ENCODE results near the gene ETNK1. TPM values are rescaled to one million over a fixed set of nuclear protein-coding genes. Genes with fewer than 3 reads are reported as not detected.
"Not testable (repeated sequence)": the region's sequence is repeated elsewhere in the genome, so short reads cannot be mapped to it uniquely, and the experiment has no call there.

ETNK1 gene
- polyA plus RNA-seq, 1 of the 3 experiments (the other 2 are of a cell fraction): 7.9 TPM

DNA sequence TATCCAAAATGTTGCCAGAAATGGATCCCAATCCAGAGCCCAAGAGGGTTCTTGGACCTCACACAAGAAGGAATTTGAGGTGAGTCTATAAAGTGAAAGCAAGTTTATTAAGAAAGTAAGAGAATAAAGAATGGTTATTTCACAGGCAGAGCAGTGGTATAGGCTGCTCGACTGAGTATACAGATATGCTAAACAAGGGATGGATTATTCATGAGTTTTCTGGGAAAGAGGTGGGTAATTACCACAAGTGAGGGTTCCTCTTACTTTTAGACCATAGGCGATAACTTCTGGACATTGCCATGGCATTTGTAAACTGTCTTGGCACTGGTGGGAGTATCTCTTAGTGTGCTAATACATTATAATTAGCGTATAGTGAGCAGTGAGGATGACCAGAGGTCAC is 73.6 kb downstream of the ETNK1 start:
- H3F3A ChIP-seq (replicated peaks; ENCODE audit: insufficient read depth): no peaks in the 10 kb centered on the region
- 0 out of 2 replicates have a peak, but pooled peaks cover 2% of the 10 kb centered on the region for H3K9me2 ChIP-seq
- no peak overlapping the region for H3K27ac ChIP-seq (ENCODE audit: low read depth in 2 of 2, low read length in 1 of 2)
- CTCF ChIA-PET: interaction anchor here (1.0 to 1.1 kb wide), 2 partner anchors 10 to 14 kb away, joined by 3 read pairs; no protein-coding TSS in a partner anchor
- no peaks in the 10 kb centered on the region for H3K79me2 ChIP-seq (ENCODE audit: insufficient read depth)
- no peaks in the 10 kb centered on the region for H3K4me1 ChIP-seq (ENCODE audit: control insufficient read depth in 1 of 2, insufficient read depth in 2 of 2, low read depth in 1 of 2, low read length in 1 of 2)
- TF ChIP-seq, protein P1, sequence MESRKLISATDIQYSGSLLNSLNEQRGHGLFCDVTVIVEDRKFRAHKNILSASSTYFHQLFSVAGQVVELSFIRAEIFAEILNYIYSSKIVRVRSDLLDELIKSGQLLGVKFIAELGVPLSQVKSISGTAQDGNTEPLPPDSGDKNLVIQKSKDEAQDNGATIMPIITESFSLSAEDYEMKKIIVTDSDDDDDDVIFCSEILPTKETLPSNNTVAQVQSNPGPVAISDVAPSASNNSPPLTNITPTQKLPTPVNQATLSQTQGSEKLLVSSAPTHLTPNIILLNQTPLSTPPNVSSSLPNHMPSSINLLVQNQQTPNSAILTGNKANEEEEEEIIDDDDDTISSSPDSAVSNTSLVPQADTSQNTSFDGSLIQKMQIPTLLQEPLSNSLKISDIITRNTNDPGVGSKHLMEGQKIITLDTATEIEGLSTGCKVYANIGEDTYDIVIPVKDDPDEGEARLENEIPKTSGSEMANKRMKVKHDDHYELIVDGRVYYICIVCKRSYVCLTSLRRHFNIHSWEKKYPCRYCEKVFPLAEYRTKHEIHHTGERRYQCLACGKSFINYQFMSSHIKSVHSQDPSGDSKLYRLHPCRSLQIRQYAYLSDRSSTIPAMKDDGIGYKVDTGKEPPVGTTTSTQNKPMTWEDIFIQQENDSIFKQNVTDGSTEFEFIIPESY (IDR thresholded peaks at IDR 0.05; ENCODE audit: borderline replicate concordance, low read depth): no peak
- TF ChIP-seq NRF1 (IDR thresholded peaks at IDR 0.05; ENCODE audit: low read depth, low read length): no peak
- TF ChIP-seq MXI1 (IDR thresholded peaks at IDR 0.05; ENCODE audit: low read depth, low read length): no peak
- no peak for TF ChIP-seq ELF1 (IDR thresholded peaks at IDR 0.05)
- TF ChIP-seq CHD2 (IDR thresholded peaks at IDR 0.05; ENCODE audit: low read length, partially characterized antibody): no peak
- no peak for TF ChIP-seq RXRA (IDR thresholded peaks at IDR 0.05; ENCODE audit: borderline replicate concordance, low read depth)
- no peak for TF ChIP-seq JUND (IDR thresholded peaks at IDR 0.05)
- TF ChIP-seq, protein P2, sequence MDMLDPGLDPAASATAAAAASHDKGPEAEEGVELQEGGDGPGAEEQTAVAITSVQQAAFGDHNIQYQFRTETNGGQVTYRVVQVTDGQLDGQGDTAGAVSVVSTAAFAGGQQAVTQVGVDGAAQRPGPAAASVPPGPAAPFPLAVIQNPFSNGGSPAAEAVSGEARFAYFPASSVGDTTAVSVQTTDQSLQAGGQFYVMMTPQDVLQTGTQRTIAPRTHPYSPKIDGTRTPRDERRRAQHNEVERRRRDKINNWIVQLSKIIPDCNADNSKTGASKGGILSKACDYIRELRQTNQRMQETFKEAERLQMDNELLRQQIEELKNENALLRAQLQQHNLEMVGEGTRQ (IDR thresholded peaks at IDR 0.05; ENCODE audit: borderline replicate concordance, low read depth, low read length): no peak
- TF ChIP-seq, protein P3, sequence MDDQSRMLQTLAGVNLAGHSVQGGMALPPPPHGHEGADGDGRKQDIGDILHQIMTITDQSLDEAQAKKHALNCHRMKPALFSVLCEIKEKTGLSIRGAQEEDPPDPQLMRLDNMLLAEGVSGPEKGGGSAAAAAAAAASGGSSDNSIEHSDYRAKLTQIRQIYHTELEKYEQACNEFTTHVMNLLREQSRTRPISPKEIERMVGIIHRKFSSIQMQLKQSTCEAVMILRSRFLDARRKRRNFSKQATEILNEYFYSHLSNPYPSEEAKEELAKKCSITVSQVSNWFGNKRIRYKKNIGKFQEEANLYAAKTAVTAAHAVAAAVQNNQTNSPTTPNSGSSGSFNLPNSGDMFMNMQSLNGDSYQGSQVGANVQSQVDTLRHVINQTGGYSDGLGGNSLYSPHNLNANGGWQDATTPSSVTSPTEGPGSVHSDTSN (IDR thresholded peaks at IDR 0.05): no peak
- no peak for TF ChIP-seq YY1 (IDR thresholded peaks at IDR 0.05; ENCODE audit: low read depth)
- TF ChIP-seq FOXM1 (IDR thresholded peaks at IDR 0.05; ENCODE audit: low read depth): no peak
- no peak for TF ChIP-seq FOXJ3 (CRISPR knock-in tag; IDR thresholded peaks at IDR 0.05)
- TF ChIP-seq MEF2A (IDR thresholded peaks at IDR 0.05; ENCODE audit: borderline replicate concordance, low read depth): no peak
- TF ChIP-seq FOSL2 (IDR thresholded peaks at IDR 0.05; ENCODE audit: borderline replicate concordance, low read depth): no peak
- no peaks in the 10 kb centered on the region for H3K9me3 ChIP-seq
- H2AFZ ChIP-seq (ENCODE audit: low read depth): no peak overlapping the region
- H3K9ac ChIP-seq: no peak overlapping the region
- H3K4me2 ChIP-seq: no peak overlapping the region
- no peaks in the 10 kb centered on the region for H3K36me3 ChIP-seq (replicated peaks in 1 of 2; ENCODE audit: control insufficient read depth in 1 of 2, insufficient read depth in 2 of 2, low read length in 1 of 2)
- no peaks in the 10 kb centered on the region for H3K27me3 ChIP-seq (ENCODE audit: insufficient read depth)
- no peak overlapping the region for H3K4me3 ChIP-seq (ENCODE audit: low read depth in 2 of 2, low read length in 1 of 2)
- POLR2A ChIA-PET: no interaction called here
- no peak for DNase-seq
- 60% methylated on average over 3 of the region's 3 CpGs for WGBS (ENCODE audit: low lambda C conversion rate)
- no peaks in the 10 kb centered on the region for H4K20me1 ChIP-seq (ENCODE audit: insufficient read depth)

DNA sequence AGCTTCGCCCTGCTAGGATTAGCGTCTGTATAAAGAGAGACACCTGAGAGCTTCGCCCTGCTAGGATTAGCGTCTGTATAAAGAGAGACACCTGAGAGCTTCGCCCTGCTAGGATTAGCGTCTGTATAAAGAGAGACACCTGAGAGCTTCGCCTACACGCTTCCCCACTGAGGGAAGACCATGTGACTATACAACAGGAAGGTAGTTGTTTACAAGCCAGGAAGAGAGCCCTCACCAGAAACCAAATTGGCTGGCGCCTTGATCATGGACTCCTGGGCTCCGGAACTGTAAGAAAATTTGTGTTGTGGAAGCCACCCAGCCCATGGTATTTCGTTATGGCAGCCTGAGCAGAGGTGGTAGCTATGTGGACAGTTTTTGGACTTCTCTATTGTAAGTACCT is 74.7 kb downstream of the ETNK1 start:
- H3K4me3 ChIP-seq (ENCODE audit: low read depth in 2 of 2, low read length in 1 of 2); H2AFZ ChIP-seq (ENCODE audit: low read depth); POLR2A ChIA-PET; H3F3A ChIP-seq (replicated peaks; ENCODE audit: insufficient read depth); H3K9me3 ChIP-seq; H4K20me1 ChIP-seq (ENCODE audit: insufficient read depth); H3K4me2 ChIP-seq; H3K36me3 ChIP-seq (replicated peaks in 1 of 2; ENCODE audit: control insufficient read depth in 1 of 2, insufficient read depth in 2 of 2, low read length in 1 of 2); H3K4me1 ChIP-seq (ENCODE audit: control insufficient read depth in 1 of 2, insufficient read depth in 2 of 2, low read depth in 1 of 2, low read length in 1 of 2); H3K9me2 ChIP-seq; H3K79me2 ChIP-seq (ENCODE audit: insufficient read depth); H3K9ac ChIP-seq; H3K27me3 ChIP-seq (ENCODE audit: insufficient read depth); DNase-seq; H3K27ac ChIP-seq (ENCODE audit: low read depth in 2 of 2, low read length in 1 of 2): not testable (repeated sequence)
- 78% methylated on average over 9 of the region's 11 CpGs for WGBS (ENCODE audit: low lambda C conversion rate)
- CTCF ChIA-PET: interaction anchor here (1.1 kb wide), 1 partner anchor 15 kb away, joined by 3 read pairs; no protein-coding TSS in a partner anchor

All from SK-N-SH (cell line).